ENCODE measurements around the gene MOBP.

Gene MOBP

DNA sequence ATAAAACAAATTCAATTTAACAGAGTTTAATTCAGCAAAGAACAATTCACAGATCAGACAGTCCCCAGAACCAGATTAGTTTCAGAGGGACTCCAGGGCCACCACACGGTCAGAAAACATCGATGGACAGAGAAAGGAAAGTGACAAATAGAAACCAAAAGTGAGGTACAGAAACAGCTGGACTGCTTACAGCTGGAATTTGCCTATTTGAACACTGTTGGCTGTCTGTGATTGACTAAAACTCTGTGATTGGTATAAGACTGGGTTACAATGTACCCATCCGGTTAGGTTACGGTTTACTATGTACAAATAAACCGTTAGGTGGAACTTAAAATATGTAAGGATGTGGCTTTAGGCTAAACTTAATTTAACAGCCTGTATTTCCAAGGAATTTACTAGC is 30.3 kb downstream of the MOBP start:
- no peak for DNase-seq (ENCODE audit: low read depth)

- no peak for DNase-seq (ENCODE audit: low read depth)
Measured at GRCh38 chr3:39499651-39500273, 32.3 kb downstream of the MOBP start.

DNA sequence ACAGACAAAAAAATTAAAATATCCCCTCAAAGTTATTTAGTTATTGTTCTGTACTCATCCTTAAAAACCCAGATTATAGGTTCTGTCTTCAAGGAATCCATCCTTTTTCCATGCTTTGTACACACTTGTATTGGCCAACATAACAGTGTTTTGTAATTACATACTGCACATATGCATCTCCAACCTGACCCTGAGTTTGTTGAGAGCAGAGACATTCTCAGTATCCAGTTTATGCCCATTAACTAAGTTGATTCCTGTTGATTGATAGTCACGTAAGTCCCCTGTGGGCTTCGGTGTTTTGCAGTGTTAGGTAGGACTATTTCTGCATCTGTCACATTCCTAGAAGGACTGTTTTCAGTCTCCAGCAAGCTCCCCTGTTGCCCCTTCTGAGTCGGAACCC is 33.6 kb downstream of the MOBP start:
- DNase-seq (ENCODE audit: low read depth), result no peak

GRCh38 chr3:39501968-39502837 is 34.7 kb downstream of the MOBP start:
- no peak for DNase-seq (ENCODE audit: low read depth)

GRCh38 chr3:39502838-39503145 is 35.3 kb downstream of the MOBP start:
- DNase-seq (ENCODE audit: low read depth), result no peak

DNA sequence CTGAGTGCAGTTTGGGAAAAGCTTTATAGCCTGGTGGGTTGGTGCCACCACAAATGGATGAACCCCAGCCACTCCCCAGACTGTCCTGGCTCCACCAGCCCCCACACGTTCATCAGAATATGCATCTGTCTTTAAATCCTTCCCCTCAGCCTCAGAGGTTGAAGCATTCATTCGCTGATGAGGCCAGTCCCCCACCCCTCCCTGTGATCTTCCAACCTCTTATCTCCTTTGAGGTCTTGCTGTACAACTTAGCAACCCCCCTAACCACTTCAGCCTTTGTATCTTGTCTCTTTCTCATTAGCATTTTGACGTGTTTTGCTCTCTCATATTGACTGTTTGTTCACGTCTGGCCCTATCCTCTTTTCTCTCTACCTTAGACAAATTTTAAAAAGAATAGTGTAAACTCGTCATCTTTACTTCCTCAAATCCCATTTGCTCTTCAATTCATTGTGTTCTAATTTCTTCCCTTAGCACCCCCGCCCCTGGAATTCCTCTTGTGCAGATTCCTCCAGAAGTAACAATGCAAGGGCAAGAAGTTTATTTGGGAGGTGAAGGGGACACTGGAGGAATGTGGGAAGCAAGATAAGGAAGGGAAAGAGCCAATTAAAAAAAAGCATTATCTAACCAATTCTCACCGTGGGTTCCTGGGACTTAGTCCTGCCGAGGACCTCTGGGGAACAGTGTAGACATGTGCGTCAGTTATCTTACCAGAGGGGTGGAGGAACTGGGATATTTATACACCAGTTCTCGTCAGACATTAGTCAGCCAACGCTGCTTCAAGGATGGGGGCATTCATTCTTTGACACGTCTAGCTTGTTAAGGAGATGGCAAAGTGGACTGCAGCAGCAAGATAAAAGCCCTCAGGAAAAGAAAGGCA is 38.6 kb downstream of the MOBP start:
- no peak for DNase-seq (ENCODE audit: low read depth)

DNA sequence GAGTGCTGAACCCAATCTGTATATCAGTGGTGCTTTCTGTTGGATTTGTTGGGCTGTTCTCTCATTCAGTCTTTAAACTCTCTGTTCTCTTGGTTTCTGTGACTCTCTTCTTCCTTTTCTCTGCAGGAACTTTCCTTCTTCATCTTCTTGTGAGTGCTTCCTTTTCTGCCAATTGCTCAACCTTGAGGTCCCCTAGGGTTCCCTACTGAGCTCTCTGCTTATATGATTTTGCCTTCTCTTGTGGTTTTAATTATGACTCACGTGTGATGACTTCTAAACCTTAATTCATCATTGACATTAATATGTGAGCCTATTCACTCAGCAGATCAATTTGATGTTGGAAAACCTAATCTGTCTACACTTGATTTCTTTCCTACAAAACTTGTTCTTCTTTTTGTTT is 39.4 kb downstream of the MOBP start:
- DNase-seq (ENCODE audit: low read depth), result no peak

DNA sequence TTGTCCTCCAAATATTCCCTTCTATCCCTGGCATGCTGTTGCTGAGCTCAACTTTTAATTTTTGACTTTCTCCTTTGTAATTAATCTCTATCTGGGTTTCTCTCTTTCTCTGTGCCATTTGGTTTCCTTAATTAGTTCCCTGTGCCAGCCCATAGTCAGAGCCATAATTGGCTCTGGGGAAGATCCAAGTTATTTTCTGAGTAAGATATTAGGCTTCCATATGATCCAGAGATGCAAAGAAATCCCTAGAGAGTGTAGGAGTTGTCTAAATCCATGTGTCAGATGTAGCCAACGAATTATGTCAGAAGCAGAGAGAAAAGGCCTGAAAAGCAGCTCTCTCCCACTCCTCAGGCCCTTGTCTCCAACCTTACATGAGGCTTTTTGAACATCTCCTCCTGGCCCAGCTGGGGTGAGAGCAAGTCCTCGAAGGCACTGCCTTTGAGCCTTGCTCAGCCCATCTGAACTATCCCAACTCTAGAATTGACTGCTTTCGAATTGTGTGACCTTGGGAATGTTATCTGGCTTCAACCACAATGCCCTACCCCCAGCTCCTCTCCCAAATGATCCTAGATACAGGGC is 46.4 kb downstream of the MOBP start:
- no peak for DNase-seq (ENCODE audit: low read depth)

DNA sequence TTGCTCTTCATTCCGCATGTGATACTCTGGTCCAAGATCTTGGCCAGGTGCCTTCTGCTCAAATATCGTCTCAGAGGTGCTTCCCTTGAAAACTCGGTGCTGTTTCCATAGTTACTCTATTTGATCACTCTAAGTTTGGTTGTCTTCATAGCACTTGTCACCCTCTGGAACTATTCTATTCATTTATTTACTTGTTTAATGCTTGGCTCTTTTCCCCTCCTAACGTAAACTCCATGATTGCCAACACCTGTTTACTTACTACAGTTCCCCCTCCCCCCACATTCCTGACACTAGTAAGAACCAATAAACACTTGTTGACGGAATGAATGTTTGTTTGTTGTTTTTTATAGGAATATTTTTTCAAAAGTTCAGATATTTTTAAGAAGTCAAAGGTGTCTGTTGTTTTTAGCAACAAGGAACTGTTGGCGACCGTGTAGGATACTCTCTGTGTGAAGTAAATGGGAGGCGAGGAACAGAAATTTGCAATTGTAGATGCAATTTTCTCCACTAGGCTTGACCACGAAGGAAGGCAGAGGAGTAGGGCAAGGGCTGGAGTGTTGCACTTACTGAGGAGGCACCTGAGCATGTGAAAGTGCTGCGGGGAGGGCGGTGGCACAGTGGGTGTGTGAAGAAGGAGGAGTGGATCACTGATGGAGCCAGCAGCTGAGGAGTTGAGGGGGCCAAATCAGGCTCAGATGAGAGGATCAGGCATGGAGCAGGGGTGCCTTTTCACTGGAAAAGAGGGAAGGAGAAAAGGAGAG is 48.4 kb downstream of the MOBP start:
- no peak for DNase-seq (ENCODE audit: low read depth)

- DNase-seq (ENCODE audit: low read depth), result no peak
Measured at GRCh38 chr3:39519103-39519502, 51.6 kb downstream of the MOBP start.

GRCh38 chr3:39519554-39520288 is 52.2 kb downstream of the MOBP start:
- no peak for DNase-seq (ENCODE audit: low read depth)

DNA sequence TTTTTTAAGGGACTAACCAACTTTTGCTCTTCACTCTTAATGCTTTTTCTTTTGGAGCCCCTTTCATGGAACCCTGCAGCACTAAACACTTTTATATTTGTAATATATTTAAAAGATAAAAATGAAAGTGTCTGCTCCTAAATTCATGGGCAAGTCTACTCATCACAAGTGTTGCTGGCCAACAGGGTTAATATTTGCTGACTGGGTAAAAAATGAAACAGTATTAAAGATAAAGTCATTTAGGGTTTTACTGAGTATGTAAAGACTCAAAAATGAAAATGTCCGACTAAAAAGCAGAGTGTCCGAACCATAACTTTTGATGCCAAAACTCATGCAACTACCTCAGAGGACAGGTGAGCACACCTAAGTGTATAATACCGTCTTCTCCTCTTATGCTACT is 54.0 kb downstream of the MOBP start:
- no peak for DNase-seq (ENCODE audit: low read depth)

GRCh38 chr3:39524107-39524506 is 56.6 kb downstream of the MOBP start:
- DNase-seq (ENCODE audit: low read depth), result no peak

DNA sequence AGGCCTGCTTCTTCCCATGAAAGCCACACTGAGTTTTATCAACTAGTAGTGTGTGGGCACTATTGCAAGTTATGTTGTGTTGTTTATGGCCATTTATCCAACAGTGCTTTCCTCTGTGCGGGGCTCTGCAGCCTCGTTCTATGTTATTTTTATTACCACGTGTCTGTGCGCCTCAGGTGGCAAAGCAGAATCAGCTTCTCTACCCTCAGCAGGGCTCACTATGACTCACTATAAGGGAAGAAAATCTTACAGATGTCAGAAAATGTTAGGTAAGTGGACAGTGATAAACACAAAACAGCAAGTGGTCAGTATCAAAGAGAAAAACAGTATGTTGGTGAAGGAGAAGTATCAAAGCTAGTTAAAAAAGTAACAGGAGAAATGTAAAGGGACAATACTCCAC is 61.4 kb downstream of the MOBP start:
- DNase-seq (ENCODE audit: low read depth), result no peak

DNA sequence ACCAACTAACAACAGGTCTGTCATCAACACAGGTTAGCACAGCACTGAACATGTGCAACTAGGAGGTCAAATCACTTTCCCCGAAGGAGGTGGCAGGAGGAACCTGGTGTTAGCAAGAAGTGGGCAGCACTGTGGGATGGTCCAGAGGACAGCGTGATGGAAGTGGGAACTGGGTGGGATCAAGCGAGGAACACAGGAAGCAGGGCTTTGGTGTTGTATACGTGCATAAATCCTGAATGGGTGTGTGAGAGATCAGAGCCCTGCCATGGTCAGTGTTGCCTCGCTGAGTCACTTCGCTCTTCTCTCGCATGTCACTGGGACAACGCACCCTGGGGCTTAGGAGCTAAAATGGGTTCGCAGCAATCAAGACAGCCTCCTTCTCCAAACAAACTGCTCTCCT is 62.1 kb downstream of the MOBP start:
- no peak for DNase-seq (ENCODE audit: low read depth)

DNA sequence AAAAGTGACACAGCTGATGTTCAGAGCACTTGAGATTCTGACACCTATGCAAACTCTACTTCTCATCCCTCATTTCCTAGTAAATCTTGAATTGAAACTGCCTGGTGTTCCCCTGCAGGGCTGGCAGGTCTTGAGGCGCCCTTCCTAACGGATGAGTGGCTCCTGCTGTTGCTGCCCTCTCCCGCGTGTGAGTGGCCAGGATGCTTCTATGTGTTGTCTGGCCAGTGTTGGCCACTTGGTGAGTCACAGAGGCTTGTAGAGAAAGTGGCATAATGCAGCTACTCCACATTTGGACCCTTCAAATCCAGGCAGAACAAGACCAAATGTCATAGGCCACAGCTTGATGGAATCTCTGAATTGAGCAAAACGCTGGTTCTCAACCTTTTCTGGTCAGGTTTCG is 63.6 kb downstream of the MOBP start:
- DNase-seq (ENCODE audit: low read depth), result no peak

GRCh38 chr3:39531665-39532064 is 64.2 kb downstream of the MOBP start:
- DNase-seq (ENCODE audit: low read depth), result no peak

DNA sequence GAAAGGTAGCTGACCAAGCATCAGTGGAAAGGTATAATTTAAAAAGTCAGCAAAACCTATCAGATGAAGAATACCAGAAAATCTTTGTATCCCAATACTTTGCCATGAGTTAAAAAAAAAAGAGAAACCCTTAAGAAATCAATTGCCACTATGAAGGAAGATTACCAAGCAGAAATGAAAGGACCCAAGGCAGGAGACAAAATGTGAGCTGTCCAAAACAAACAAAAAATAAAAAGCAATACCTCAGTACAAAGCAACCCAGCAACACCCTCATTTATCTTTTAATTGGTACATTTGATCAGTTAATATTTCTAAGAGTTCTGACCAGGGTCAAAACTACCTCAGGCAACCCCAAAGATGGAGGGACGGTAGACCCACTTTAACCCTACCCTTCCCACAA is 65.3 kb downstream of the MOBP start:
- DNase-seq (ENCODE audit: low read depth), result no peak

DNA sequence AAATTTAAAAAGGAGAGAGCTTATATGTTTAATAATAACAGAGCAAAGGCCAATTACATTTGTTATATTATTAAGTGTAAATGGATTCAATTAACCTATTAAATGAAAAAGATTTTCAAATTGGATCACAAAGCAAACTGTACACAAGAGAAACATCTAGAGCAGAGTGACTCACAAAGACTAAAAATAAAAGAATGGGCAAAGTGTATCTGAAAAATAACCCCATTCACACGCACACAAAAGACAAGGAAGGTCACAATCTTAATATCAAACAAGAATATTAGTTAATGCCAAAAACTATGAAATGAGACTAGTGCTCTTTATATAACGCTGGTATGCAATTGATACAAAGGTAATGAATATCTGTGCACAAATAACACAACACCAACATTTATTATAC is 65.7 kb downstream of the MOBP start:
- DNase-seq (ENCODE audit: low read depth), result no peak

GRCh38 chr3:39540162-39540921 is 72.9 kb downstream of the MOBP start:
- no peak for DNase-seq (ENCODE audit: low read depth)
